Omental fat pad (tissue), 4 donors: ENCODE data around the gene SREBF1. TPM values are rescaled to one million over a fixed set of nuclear protein-coding genes. Genes with fewer than 3 reads are reported as not detected.

Source experiments
- ATAC-seq: fragments of 150-250 bp; one replicate; pipeline ENCODE4 v1.9.1; 2016; ENCODE audit warnings: mild to moderate bottlenecking, moderate library complexity; ENCODE audit not compliant: low FRiP score
- DNase-seq: peaks from one replicate; pipeline ENCODE4 v3.0.0-alpha.2; 2019; ENCODE audit warnings: low spot score
- total RNA-seq, 4 donors: library from RNA; depleted of rRNA; stranded (reverse); fragments of >200 nt; gene quantifications; one replicate each; pipeline ENCODE4 v1.1.0, GENCODE V29; 2016
- TF ChIP-seq, protein P1 (sequence below), 3 donors: fragments of 450-650 bp; IDR thresholded peaks; one replicate each; pipeline ENCODE4 v1.5.1; 2016 to 2017; ENCODE audit warnings: antibody characterized with exemption in 3 of 3, mild to moderate bottlenecking in 3 of 3, moderate library complexity in 2 of 3

SREBF1 gene
- total RNA-seq, 4 donors from 2014 or later: 18.5 to 118 (median 31.2) TPM

DNA sequence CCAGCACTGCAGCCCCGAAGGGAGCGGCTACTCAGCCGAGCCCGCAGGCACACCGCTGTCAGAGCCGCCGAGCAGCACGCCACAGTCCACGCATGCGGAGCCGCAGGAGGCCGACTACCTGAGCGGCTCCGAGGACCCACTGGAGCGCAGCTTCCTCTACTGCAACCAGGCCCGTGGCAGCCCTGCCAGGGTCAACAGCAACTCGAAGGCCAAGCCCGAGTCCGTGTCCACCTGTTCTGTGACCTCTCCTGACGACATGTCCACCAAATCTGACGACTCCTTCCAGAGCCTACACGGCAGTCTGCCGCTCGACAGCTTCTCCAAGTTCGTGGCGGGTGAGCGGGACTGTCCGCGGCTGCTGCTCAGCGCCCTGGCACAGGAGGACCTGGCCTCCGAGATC, 42.4 kb downstream of the SREBF1 start:
- ATAC-seq: no peak
- TF ChIP-seq, protein P1, sequence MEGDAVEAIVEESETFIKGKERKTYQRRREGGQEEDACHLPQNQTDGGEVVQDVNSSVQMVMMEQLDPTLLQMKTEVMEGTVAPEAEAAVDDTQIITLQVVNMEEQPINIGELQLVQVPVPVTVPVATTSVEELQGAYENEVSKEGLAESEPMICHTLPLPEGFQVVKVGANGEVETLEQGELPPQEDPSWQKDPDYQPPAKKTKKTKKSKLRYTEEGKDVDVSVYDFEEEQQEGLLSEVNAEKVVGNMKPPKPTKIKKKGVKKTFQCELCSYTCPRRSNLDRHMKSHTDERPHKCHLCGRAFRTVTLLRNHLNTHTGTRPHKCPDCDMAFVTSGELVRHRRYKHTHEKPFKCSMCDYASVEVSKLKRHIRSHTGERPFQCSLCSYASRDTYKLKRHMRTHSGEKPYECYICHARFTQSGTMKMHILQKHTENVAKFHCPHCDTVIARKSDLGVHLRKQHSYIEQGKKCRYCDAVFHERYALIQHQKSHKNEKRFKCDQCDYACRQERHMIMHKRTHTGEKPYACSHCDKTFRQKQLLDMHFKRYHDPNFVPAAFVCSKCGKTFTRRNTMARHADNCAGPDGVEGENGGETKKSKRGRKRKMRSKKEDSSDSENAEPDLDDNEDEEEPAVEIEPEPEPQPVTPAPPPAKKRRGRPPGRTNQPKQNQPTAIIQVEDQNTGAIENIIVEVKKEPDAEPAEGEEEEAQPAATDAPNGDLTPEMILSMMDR (IDR thresholded peaks at IDR 0.05): no peak
- no peak for DNase-seq

GRCh38 chr17:17793378-17794214, 43.2 kb downstream of the SREBF1 start:
- no peak for DNase-seq

GRCh38 chr17:17792551-17793377, 44.0 kb downstream of the SREBF1 start:
- DNase-seq (no peak), ATAC-seq (peak; percentile 67)
- TF ChIP-seq, protein P1 (IDR thresholded peaks at IDR 0.05): no peak

More at GRCh38 chr17:17793378-17794214, 43.2 kb downstream of the SREBF1 start:
- no peak for ATAC-seq
- TF ChIP-seq, protein P1 (IDR thresholded peaks at IDR 0.05): no peak

DNA sequence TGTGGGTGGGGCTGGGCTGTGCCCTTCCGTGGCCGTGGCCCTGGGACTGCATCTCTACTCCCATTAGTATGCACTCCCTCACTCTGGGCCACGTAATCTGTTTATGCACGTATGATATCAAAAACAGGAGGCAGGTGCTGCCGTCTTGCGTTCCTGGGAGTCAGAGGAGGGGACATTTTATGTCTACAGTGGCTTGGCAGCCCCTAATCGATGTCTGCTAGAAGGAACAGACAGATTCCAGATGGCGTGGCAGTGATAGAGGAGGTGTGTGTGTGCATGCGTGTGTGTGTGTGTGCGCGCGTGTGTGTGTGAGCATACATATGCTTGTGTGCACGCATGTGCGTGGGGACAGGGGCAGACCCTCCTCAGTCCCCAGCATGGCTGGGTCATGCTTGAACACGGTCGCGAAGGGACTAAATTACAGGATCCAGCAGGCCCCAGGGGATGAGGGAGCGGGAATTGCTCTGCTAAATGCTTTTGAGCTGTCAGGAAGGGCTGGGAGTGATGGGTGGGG, 44.7 kb downstream of the SREBF1 start:
- ATAC-seq: no peak
- TF ChIP-seq, protein P1 (IDR thresholded peaks at IDR 0.05): no peak
- DNase-seq: no peak

DNA sequence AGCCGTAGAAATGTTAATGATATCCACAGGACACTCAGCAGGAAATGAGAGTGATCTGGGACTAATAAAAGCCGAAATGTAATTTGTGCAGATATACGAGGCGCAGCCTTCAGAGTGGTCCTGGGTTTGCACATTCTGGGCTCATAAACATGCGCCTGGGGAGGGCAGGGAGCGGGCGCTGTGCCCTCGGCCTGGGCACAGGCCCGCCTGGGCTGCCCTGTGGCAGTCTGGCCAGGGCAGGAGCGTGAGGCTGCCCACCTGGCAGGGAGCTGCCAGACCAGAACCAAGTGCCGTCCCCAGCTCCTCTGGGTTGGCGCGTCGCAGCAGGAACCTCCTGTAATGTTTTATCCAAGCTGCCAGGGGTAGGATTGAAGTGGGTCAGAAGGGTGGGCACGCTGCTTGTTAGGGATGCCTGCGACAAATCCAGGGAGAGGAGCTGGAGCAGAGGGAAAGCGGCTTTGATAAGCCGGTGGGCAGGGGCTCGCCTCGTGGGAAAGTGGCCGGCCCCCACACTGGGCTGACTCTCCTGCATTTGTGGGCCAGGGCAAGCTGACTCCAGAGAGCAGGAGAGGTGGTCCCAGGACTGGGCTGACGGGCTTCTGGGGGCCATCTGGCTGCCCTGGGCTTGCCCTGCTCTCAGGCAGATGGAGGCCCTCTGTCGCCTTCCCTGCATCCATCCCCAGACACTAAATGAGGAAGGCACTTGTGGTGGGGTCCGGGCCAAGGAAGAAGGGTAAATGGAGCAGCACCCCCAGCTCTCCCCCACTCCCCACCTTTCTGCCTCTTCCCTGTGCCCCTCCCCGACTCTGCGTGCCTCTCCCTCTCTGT, 45.9 kb downstream of the SREBF1 start:
- TF ChIP-seq, protein P1 (IDR thresholded peaks at IDR 0.05): no peak
- DNase-seq: no peak
- no peak for ATAC-seq

- DNase-seq (no peak), ATAC-seq (no peak)
- TF ChIP-seq, protein P1 (IDR thresholded peaks at IDR 0.05): no peak
Observed at GRCh38 chr17:17789828-17790636, 46.8 kb downstream of the SREBF1 start.
